Ishikawa (cell line): Measurements from ENCODE around the gene SBNO2.

Experiments
- CEBPB ChIP-seq: IDR thresholded peaks from 2 replicates; pipeline ENCODE4 v1.6.1; 2012
- EGR1 ChIP-seq: IDR thresholded peaks from 2 replicates; pipeline ENCODE4 v1.6.1; 2012
- FOXM1 ChIP-seq: IDR thresholded peaks from 2 replicates; pipeline ENCODE4 v1.6.1; 2012; ENCODE audit warnings: low read depth, borderline replicate concordance
- YY1 ChIP-seq: IDR thresholded peaks from 2 replicates; pipeline ENCODE4 v1.6.1; 2012; ENCODE audit warnings: low read depth

- TF ChIP-seq YY1 (peak; percentile 76; the same call in 1 of the 2 replicates), FOXM1 (no peak), EGR1 (peak; percentile 55; the same call in 1 of the 2 replicates), CEBPB (no peak)
Observed at GRCh38 chr19:1094978-1095701, 78.9 kb downstream of the SBNO2 start, which contains the start of gene POLR2E.
